GM18907 (cell line): ENCODE measurements around the gene TTBK1.

Source experiments
- ATAC-seq: cut with Tn5 transposase; IDR thresholded peaks from one replicate; pipeline ENCODE4 v1.9.1; 2021; ENCODE audit warnings: mild to moderate bottlenecking, moderate library complexity; ENCODE audit not compliant: unreplicated experiment

TTBK1 gene

GRCh38 chr6:43222418-43223059, 20.7 kb upstream of the TTBK1 start:
- no peak for ATAC-seq

- ATAC-seq: no peak
Observed at GRCh38 chr6:43223175-43223574, 20.1 kb upstream of the TTBK1 start.

GRCh38 chr6:43226192-43226851, 17.0 kb upstream of the TTBK1 start:
- ATAC-seq: no peak

- peak; percentile 74 for ATAC-seq
Observed at GRCh38 chr6:43228951-43229802, 14.1 kb upstream of the TTBK1 start, which contains the start of gene DNPH1. Gene DNPH1 (minus strand): TSS chr6:43229481. CDS start chr6:43229456, 25 bp downstream.

DNA sequence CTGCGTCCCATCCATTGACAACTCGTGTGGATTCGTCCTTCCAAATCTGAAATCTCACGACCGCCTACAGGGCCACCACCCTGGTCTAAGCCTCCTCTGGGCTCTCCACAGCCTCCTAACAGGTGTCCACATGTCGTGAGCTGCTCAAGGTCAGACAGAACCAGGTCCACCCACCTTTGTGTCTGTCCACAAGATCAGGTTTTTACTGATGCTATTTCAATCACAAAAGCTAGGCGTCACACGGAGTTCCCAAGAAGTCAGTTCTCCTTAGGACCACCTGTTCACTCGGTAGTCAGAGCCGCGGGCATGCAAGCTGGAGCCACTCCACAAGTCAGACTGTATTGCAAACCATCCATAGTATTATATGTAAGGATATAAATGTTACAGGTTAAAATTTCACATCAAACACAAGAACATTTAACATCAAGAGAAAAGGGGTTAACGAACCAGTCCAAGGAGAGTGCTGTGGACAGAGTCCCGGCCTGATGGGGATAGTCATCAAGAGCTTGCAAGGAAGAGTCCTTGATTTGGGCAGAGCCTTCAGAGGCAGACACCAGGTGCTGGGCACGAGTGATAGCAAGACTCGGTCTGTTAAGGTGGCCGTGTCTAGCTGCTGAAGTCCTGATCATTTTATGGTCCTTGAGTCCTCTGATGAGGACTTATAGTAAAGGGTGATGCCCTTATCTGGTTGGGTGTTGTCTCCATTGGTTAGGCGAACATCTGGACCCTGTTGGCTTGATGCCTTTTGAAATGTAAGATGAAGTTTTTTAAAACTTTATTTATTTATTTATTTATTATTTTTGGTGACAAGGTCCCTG, 13.3 kb upstream of the TTBK1 start:
- ATAC-seq: no peak

- no peak for ATAC-seq
Observed at GRCh38 chr6:43231053-43231452, 12.2 kb upstream of the TTBK1 start.

DNA sequence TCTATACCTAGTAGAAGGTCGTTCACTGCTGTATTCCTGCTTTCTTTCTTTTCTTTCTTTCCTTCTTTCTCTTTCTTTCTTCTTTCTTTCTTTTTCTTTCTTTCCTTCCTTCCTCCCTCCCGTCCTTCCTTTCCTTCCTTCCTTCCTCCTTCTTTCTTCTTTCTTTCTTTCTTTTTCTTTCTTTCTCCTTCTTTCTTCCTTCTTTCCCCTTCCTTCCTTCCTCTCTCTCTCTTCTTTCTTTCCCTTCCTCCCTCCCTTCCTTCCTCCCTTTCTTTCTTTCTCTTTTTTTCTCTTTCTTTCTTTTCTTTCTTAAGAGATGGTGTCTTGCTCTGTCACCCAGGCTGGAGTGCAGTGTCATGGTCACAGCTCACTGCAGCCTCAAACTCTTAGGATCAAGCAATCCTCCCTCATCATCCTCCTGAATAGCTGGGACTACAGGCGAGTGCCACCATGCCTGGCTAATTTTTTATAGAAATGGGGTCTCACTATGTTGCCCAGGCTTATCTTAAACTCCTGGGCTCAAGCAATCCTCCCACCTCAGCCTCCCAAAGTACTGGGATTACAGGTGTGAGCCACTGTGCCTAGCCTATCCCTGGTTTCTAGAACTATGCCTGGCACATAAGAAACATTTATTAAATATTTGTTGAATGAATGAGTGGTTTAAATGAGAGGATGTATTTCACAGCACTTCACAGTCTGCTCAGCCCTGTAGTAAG, 11.4 kb upstream of the TTBK1 start:
- no peak for ATAC-seq

GRCh38 chr6:43235841-43236240, 7.4 kb upstream of the TTBK1 start:
- ATAC-seq: no peak

DNA sequence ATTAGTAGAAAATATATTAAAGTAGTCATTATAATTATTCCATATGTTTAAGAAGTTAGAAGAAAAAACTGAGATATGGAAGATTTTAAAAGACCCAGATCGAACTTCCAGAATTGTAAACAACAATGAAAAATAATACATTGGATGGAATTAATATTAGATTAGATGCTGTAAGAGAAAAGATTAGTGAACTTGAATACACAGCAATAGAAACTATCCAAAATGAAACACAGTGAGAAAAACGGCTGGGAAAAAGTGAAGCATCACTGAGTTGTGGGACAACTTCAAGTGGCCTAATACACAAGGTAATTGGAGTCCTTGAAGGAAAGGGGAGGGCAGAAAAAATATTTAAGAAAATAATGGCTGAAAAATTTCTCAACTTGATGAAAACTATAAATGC, 4.2 kb upstream of the TTBK1 start:
- no peak for ATAC-seq

GRCh38 chr6:43240950-43241349, 2.3 kb upstream of the TTBK1 start:
- no peak for ATAC-seq

- no peak for ATAC-seq
Observed at GRCh38 chr6:43241446-43241845, 1.8 kb upstream of the TTBK1 start.

DNA sequence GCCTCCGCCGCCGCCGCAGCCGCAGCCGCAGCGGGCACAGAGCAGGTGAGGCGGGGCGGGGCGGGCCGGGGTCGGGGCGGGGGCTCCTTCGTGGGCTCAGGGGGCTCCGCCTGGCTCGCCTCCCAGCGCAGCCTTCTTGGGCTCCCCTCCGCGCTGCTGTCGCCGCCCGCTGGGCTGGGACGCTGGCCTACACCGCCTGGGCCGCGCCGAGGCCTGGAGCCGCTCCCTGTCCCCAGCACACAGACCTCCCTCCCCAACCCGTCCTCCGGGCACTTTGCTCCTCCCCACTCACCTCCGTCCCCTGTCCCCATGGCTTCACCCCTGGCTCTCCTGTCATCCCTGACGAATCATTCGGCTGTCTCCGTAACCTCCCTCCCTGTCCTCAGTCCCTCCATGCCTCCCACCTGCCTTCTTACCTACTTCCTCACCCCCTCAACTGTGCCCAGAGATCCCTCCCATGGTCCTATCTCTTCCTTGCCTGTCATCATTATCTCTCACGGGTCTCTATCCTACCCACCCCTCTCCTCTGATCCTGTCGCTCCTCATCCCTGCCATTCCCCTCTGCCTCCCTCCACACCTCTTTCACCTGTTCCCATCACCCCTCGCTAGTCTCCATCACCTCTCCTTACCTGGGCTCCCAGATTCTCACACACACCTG, 512 bp downstream of the TTBK1 start:
- ATAC-seq: no peak

DNA sequence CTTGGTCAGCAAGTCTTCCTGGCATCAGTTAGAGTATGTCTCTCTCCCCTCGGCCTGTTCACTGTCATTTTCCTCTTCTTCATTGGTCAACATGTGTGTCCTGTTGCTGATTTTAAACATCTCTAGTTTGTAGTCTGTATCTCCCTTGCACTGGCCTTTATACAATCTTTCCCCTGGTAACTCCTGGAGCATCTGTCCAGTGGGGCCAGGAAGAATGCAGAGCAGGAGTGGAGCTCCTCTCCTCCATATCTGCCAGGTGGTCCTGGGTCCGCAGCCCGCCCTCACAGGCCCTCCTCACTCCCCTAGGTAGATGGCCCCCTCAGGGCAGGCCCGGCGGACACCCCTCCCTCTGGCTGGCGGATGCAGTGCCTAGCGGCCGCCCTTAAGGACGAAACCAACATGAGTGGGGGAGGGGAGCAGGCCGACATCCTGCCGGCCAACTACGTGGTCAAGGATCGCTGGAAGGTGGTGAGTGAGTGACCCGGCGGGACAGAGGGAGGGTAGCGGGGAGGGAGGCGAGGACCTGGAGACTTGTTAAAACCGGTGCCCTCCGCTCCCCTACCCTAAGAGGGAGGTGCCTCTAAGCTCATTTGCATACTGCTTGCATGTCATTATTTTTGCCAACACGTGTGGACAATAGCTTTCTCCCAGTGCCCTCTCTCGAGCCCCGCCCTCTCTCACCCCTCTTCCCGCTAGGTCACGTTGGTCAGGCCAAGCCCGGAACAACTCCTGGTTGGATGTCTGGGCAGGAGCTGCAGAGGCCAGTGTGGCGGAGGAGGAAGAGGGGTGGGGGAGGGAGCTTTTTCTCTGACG, 3.2 kb downstream of the TTBK1 start:
- ATAC-seq: peak; percentile 25

- peak; percentile 84 for ATAC-seq
Observed at GRCh38 chr6:43247114-43247999, 4.1 kb downstream of the TTBK1 start.

- no peak for ATAC-seq
Observed at GRCh38 chr6:43248101-43248500, 4.8 kb downstream of the TTBK1 start.

GRCh38 chr6:43248791-43249190, 5.5 kb downstream of the TTBK1 start:
- ATAC-seq: no peak

DNA sequence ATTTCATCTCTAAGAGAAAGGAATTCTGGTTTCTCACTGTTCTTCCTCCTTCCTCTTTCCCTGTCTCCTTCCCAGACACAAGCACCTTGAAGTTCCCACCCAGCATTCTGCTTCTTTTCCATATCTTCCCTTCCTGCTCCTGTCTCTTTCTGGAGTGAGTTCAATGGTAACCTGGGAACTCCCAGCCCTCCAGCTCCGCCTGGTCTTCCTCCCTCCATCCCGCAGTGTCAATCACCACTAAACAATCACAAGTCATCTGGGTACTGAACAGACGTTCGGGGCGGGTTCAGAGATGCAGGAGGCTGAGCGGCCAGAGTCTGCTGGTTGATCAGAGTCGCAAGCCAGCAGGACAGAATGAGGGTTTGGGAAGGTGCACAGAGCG, 7.7 kb downstream of the TTBK1 start:
- no peak for ATAC-seq

GRCh38 chr6:43253401-43253800, 10.1 kb downstream of the TTBK1 start:
- no peak for ATAC-seq
